HepG2 (cell line): ENCODE data around the gene CPT1B. TPM values are rescaled to one million over a fixed set of nuclear protein-coding genes. Genes with fewer than 3 reads are reported as not detected.

Source experiments
- GATA4 ChIP-seq: sonication (generic); IDR thresholded peaks from 2 replicates; pipeline ENCODE4 v1.6.1; 2016; ENCODE audit warnings: antibody characterized with exemption, low read depth, borderline replicate concordance
- IKZF1 ChIP-seq: fragments of 450-650 bp; IDR thresholded peaks from 2 replicates; pipeline ENCODE4 v1.7.1; 2016
- JUN ChIP-seq: sonication (generic); formaldehyde crosslinking; IDR thresholded peaks from 2 replicates; pipeline ENCODE4 v1.4.0; 2020; ENCODE audit warnings: mild to moderate bottlenecking, missing genetic modification reagents
- KAT8 ChIP-seq: IDR thresholded peaks from 2 replicates; pipeline ENCODE4 v1.6.1; 2016; ENCODE audit warnings: missing genetic modification reagents, missing compliant biosample characterization
- MAFK ChIP-seq, 2 experiments: IDR thresholded peaks in 1 of 2; conservative IDR thresholded peaks in 1 of 2; 2 replicates each; pipeline ENCODE4 v1.6.1; 2011; ENCODE audit warnings: improper control_type of control experiment in 2 of 2, low read length in 2 of 2
- NBN ChIP-seq: fragments of 450-650 bp; conservative IDR thresholded peaks from 2 replicates; pipeline ENCODE4 v1.6.1; 2017
- NR2F6 ChIP-seq, 2 experiments: IDR thresholded peaks; 2 replicates each; pipeline ENCODE4 v1.6.1; 2016; ENCODE audit warnings: antibody characterized with exemption in 1 of 2, mild to moderate bottlenecking in 1 of 2
- RBM39 ChIP-seq: fragments of 200-400 bp; formaldehyde crosslinking; IDR thresholded peaks from one replicate; pipeline ENCODE4 v1.6.1; 2018; ENCODE audit warnings: antibody characterized with exemption, mild to moderate bottlenecking, low read depth, low read length; ENCODE audit not compliant: poor library complexity, severe bottlenecking
- RNF2 ChIP-seq: fragments of 450-650 bp; conservative IDR thresholded peaks from 2 replicates; pipeline ENCODE4 v1.6.1; 2016; ENCODE audit warnings: low read depth
- TGIF2 ChIP-seq: IDR thresholded peaks from 2 replicates; pipeline ENCODE4 v1.6.1; 2016; ENCODE audit warnings: control low read depth, missing compliant biosample characterization
- ZNF224 ChIP-seq: sonication (generic); formaldehyde crosslinking; IDR thresholded peaks from 2 replicates; pipeline ENCODE4 v1.5.0; 2020; ENCODE audit warnings: mild to moderate bottlenecking, missing genetic modification reagents
- ZNF232 ChIP-seq: sonication (generic); formaldehyde crosslinking; IDR thresholded peaks from 2 replicates; pipeline ENCODE4 v1.4.0; 2020; ENCODE audit warnings: missing genetic modification reagents, borderline replicate concordance
- ZNF678 ChIP-seq: sonication (generic); formaldehyde crosslinking; IDR thresholded peaks from 2 replicates; pipeline ENCODE4 v1.4.0; 2020; ENCODE audit warnings: mild to moderate bottlenecking, missing genetic modification reagents
- ZNF687 ChIP-seq: sonication (generic); formaldehyde crosslinking; IDR thresholded peaks from 2 replicates; pipeline ENCODE4 v1.5.1; 2020; ENCODE audit warnings: mild to moderate bottlenecking, missing genetic modification reagents, moderate library complexity
- polyA plus RNA-seq, 8 experiments: library from polyadenylated mRNA; depleted of rRNA in 3 of 8; stranded (reverse) in 7 of 8; unstranded in 1 of 8; fragments of >200 nt; fragmentation: Illumina TruSeq in 4 of 8; extraction: Trizol in 4 of 8; gene quantifications; 2 replicates each; pipeline versions ENCODE4 v1.2.1 to v1.2.3, GENCODE V29; 2011 to 2016; ENCODE audit warnings: low read depth in 4 of 8, missing spikeins in 1 of 8, mixed read lengths in 1 of 8; ENCODE audit not compliant: insufficient read depth in 1 of 8
- total RNA-seq, 5 experiments: library from RNA; depleted of rRNA; stranded (reverse); fragments of >200 nt; fragmentation: Illumina TruSeq; extraction: Trizol; gene quantifications; 2 replicates each; pipeline ENCODE4 v1.2.3, GENCODE V29; 2016; ENCODE audit warnings: low read depth in 1 of 5
- TF ChIP-seq, protein P1 (sequence below): IDR thresholded peaks from 2 replicates; pipeline ENCODE4 v1.6.1; 2016
- TF ChIP-seq, protein P2 (sequence below): sonication (generic); formaldehyde crosslinking; IDR thresholded peaks from 2 replicates; pipeline ENCODE4 v1.4.0; 2020; ENCODE audit warnings: missing genetic modification reagents, mild to moderate bottlenecking, borderline replicate concordance
- TF ChIP-seq, protein P3 (sequence below): sonication (generic); formaldehyde crosslinking; IDR thresholded peaks from 2 replicates; pipeline ENCODE4 v1.4.0; 2020; ENCODE audit warnings: missing genetic modification reagents

The CPT1B gene
- total and polyA plus RNA-seq, 2 of the 13 experiments (the other 11 are each of a cell fraction or from before 2014, with no cell fraction given) = 9.2 to 19.5 TPM

DNA sequence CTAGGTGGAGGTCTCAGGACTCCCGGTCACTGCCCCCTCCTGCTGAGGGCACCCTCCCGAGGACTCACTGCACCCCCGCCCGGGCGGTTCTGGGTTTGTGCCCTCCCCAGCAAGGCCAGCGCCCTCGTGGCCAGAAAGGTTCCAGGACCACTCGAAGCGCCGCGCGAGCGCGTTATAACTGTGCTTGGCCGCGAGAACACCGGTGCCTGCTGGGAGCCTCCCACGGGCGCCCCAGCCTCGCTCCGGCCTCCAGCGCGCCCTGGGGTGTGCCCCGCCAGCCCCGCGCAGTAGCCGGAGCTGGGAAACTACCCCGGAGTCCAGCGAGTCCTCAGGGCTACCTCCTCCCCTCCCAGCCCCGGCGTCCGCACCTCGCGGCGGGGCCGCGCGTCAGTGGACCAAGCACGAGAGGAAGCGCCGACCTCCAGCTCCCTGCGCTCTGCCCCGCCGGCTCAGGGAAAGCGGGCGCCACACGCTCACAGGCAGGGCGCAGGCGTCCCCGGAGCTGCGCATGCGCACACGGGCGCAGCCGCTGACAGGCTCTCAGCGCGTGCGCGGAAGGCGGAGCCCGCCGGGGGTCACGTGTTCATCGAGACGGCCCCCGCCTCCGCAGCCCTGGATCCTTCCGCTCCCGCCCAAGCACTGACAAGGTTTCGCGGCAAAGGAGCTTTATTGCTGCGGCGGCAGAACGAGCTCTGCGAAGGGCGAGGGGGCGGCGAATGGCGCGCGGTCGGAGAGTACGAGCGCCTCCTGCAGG, 52.9 kb downstream of the CPT1B start, which contains the start of gene SCO2 (continued):
- TF ChIP-seq, protein P1, sequence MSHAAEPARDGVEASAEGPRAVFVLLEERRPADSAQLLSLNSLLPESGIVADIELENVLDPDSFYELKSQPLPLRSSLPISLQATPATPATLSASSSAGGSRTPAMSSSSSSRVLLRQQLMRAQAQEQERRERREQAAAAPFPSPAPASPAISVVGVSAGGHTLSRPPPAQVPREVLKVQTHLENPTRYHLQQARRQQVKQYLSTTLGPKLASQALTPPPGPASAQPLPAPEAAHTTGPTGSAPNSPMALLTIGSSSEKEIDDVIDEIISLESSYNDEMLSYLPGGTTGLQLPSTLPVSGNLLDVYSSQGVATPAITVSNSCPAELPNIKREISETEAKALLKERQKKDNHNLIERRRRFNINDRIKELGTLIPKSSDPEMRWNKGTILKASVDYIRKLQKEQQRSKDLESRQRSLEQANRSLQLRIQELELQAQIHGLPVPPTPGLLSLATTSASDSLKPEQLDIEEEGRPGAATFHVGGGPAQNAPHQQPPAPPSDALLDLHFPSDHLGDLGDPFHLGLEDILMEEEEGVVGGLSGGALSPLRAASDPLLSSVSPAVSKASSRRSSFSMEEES (CRISPR knock-in tag) = peak; percentile 84
- TF ChIP-seq ZNF687 (CRISPR knock-in tag) (peak; percentile 94), GATA4 (0 out of 2 replicates have a peak, but pooled peaks have one; percentile 24), MAFK (conservative IDR thresholded peaks at IDR 0.05 in 1 of 2, IDR thresholded peaks at IDR 0.05 in 1 of 2; ENCODE audit: low read length in 2 of 2) (peak; percentile 40 to 76; a peak in 3 of 4 replicates), ZNF232 (CRISPR knock-in tag) (no peak), RBM39 (peak; percentile 67), ZNF678 (CRISPR knock-in tag) (no peak), KAT8 (peak; percentile 85), RNF2 (peak; percentile 63; the same call in 1 of the 2 replicates), TGIF2 (CRISPR knock-in tag) (peak; percentile 82), IKZF1 (no peak), ZNF224 (CRISPR knock-in tag) (no peak), NBN (no peak), JUN (CRISPR knock-in tag) (no peak), NR2F6 (IDR thresholded peaks at IDR 0.05) (no peak), NR2F6 (CRISPR knock-in tag; IDR thresholded peaks at IDR 0.05) (no peak)
- TF ChIP-seq, protein P2, sequence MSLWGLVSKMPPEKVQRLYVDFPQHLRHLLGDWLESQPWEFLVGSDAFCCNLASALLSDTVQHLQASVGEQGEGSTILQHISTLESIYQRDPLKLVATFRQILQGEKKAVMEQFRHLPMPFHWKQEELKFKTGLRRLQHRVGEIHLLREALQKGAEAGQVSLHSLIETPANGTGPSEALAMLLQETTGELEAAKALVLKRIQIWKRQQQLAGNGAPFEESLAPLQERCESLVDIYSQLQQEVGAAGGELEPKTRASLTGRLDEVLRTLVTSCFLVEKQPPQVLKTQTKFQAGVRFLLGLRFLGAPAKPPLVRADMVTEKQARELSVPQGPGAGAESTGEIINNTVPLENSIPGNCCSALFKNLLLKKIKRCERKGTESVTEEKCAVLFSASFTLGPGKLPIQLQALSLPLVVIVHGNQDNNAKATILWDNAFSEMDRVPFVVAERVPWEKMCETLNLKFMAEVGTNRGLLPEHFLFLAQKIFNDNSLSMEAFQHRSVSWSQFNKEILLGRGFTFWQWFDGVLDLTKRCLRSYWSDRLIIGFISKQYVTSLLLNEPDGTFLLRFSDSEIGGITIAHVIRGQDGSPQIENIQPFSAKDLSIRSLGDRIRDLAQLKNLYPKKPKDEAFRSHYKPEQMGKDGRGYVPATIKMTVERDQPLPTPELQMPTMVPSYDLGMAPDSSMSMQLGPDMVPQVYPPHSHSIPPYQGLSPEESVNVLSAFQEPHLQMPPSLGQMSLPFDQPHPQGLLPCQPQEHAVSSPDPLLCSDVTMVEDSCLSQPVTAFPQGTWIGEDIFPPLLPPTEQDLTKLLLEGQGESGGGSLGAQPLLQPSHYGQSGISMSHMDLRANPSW (CRISPR knock-in tag) = peak; percentile 80; the same call in 1 of the 2 replicates
- TF ChIP-seq, protein P3, sequence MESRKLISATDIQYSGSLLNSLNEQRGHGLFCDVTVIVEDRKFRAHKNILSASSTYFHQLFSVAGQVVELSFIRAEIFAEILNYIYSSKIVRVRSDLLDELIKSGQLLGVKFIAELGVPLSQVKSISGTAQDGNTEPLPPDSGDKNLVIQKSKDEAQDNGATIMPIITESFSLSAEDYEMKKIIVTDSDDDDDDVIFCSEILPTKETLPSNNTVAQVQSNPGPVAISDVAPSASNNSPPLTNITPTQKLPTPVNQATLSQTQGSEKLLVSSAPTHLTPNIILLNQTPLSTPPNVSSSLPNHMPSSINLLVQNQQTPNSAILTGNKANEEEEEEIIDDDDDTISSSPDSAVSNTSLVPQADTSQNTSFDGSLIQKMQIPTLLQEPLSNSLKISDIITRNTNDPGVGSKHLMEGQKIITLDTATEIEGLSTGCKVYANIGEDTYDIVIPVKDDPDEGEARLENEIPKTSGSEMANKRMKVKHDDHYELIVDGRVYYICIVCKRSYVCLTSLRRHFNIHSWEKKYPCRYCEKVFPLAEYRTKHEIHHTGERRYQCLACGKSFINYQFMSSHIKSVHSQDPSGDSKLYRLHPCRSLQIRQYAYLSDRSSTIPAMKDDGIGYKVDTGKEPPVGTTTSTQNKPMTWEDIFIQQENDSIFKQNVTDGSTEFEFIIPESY (CRISPR knock-in tag) = no peak
